Measurements from ENCODE around the gene SPINK9. TPM values are rescaled to one million over a fixed set of nuclear protein-coding genes. Genes with fewer than 3 reads are reported as not detected.
A peak's percentile ranks its signal among the peaks of the same experiment; 100 is the strongest.
"Not testable (repeated sequence)": the region's sequence is repeated elsewhere in the genome, so short reads cannot be mapped to it uniquely, and the experiment has no call there.

SPINK9 gene
- total RNA-seq, result not detected
- long read RNA-seq, result 0 reads

DNA sequence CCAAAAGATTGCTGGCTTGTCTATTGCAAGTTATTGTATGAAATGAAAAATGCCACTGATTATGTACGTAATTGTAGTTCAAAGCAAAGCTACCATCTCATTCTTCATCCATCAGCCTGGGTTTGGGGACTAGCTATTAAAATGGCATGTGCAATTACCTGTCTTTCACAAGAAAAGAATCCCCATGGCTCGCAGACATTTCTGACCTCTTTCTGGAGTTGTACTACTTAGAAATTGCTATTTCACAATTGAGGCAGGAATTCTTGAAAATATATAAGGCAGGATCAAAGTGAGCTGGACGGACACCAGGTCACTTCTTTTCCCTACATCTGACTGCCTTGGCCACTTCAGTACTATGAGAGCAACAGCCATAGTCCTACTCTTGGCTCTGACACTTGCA, at the start of gene SPINK9:
Gene SPINK9, plus strand, starts transcription at position 301 of the 400 bp plus-strand sequence. Its CDS starts 55 bp downstream, at position 356.
- intact Hi-C loops (cut with DNase I), result no loop called here
- ATAC-seq (no peak), DNase-seq (no peak)

- intact Hi-C loops (cut with DNase I), result loop anchor here in 1 of 2 donors (2.0 kb wide), 1 partner anchor 440 kb away; no protein-coding TSS in a partner anchor
- peak in 1 of 2 donors; percentile 47 for ATAC-seq
- no peak for DNase-seq
These were observed 44.8 kb upstream of the SPINK9 start for GRCh38 chr5:148290271-148291195.

GRCh38 chr5:148297731-148298130, 37.6 kb upstream of the SPINK9 start:
- no peak for ATAC-seq
- intact Hi-C loops (cut with DNase I), result no loop called here
- no peak for DNase-seq

- ATAC-seq (no peak), DNase-seq (no peak)
- intact Hi-C loops (cut with DNase I), result no loop called here
These were observed 28.9 kb upstream of the SPINK9 start for GRCh38 chr5:148306446-148306845.

DNA sequence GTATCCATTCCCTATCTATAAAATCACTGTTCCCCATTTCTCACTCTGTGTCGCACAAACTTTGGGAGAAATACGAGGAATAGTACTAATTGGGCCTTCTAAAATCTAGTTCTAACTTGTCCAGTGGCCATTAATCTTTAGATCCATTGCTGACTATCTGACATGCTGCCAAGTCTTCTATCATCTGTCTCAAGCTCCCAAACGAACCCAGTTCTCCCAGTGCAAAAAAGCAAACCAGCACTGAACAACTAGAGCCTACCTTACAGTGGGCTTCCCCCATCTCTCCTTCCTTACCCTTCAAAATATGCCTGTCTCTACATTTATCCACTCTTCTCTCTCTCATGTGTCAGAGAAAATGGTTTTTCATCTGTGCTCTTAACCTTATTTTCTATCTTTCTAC, 26.3 kb upstream of the SPINK9 start:
- no peak for DNase-seq
- ATAC-seq, result no peak
- intact Hi-C loops (cut with DNase I), result no loop called here

GRCh38 chr5:148309746-148310145, 25.6 kb upstream of the SPINK9 start:
- intact Hi-C loops (cut with DNase I), result no loop called here
- ATAC-seq, result no peak
- no peak for DNase-seq

GRCh38 chr5:148311484-148311883, 23.9 kb upstream of the SPINK9 start:
- intact Hi-C loops (cut with DNase I), result no loop called here
- ATAC-seq, result no peak
- no peak for DNase-seq

GRCh38 chr5:148312153-148312552, 23.2 kb upstream of the SPINK9 start, which contains the start of gene SPINK7:
Gene SPINK7, plus strand, starts transcription at chr5:148312423. Its CDS starts 61 bp downstream, at chr5:148312484.
- intact Hi-C loops (cut with DNase I), result no loop called here
- ATAC-seq, result no peak

GRCh38 chr5:148314187-148314586, 21.2 kb upstream of the SPINK9 start:
- ATAC-seq (no peak), DNase-seq (no peak)
- intact Hi-C loops (cut with DNase I), result no loop called here

More at GRCh38 chr5:148312153-148312552, 23.2 kb upstream of the SPINK9 start, which contains the start of gene SPINK7:
- no peak for DNase-seq

DNA sequence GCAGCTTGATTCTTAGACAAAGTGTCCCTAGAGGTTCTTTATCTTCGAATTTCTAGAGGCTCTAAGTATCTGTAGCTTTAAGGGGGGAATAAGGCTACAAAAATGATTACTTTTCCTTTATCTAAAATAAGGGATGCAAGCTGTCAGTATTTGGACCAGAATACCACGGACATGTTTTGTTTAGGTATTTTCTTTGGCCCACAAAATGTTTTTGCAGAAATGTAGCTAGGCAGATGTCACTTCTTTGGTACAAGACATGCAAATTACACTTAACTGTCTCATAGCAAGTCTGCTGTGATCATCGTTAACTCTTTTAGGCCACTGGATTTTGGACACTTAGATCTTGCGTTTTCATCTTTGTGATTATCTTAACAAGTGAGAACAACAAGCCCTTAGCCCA, 20.6 kb upstream of the SPINK9 start:
- ATAC-seq (peak in 1 of 2 donors; percentile 30), DNase-seq (no peak)
- intact Hi-C loops (cut with DNase I), result no loop called here

GRCh38 chr5:148320011-148320963, 15.1 kb upstream of the SPINK9 start:
- DNase-seq; ATAC-seq; intact Hi-C loops (cut with DNase I): not testable (repeated sequence)

DNA sequence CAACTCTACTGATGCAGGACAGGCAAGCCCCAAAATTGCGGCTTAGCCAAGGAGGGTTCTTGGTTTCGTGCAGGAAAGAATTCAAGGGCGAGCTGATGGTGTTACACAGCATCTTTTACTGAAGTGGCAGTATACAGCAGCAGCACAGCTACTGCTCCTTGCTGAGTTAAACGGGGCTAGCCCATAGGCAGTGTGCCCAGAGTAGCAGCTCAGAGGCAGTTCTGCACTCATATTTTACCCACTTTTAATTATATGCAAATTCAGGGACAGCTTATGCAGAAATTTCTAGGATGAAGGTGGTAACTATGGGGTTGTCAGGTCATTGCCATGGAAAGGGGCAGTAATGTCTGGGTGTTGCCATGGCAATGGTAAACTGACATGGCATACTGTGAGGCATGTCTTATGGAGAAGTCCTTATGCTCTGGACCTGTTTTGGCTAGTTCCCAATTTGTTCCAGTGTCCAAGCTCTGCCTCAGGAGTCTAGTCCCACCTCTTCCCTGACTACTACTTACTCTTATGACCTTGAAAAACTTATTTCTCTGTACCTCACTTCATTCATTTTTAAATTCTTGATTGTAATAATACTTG, 2.0 kb upstream of the SPINK9 start:
- no peak for DNase-seq
- intact Hi-C loops (cut with DNase I), result no loop called here
- ATAC-seq, result no peak

GRCh38 chr5:148336704-148337435, 1.5 kb downstream of the SPINK9 start:
- ATAC-seq (no peak), DNase-seq (no peak)
- intact Hi-C loops (cut with DNase I), result no loop called here

- ATAC-seq, result no peak
- DNase-seq, result no peak
- intact Hi-C loops (cut with DNase I), result no loop called here
These were observed 7.1 kb downstream of the SPINK9 start for GRCh38 chr5:148342371-148343045.

DNA sequence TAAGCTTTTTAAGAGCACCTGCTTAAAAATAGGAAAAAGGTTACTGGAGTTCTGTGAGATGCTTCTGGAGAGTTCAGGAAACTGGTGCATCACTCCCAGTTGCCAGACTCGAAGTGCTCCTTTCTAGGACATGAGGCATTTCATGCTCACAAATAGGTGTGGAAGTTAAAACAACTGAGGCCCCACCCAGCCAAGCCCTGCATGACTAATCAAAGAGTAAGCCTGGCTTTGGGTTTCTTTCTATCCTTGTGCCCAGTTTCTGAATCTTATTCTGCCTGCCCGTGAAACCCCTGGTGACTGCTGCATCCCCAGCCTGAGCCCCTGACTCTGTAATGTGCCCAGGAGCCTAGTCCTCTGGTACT, 7.7 kb downstream of the SPINK9 start:
- ATAC-seq, result no peak
- no peak for DNase-seq

DNA sequence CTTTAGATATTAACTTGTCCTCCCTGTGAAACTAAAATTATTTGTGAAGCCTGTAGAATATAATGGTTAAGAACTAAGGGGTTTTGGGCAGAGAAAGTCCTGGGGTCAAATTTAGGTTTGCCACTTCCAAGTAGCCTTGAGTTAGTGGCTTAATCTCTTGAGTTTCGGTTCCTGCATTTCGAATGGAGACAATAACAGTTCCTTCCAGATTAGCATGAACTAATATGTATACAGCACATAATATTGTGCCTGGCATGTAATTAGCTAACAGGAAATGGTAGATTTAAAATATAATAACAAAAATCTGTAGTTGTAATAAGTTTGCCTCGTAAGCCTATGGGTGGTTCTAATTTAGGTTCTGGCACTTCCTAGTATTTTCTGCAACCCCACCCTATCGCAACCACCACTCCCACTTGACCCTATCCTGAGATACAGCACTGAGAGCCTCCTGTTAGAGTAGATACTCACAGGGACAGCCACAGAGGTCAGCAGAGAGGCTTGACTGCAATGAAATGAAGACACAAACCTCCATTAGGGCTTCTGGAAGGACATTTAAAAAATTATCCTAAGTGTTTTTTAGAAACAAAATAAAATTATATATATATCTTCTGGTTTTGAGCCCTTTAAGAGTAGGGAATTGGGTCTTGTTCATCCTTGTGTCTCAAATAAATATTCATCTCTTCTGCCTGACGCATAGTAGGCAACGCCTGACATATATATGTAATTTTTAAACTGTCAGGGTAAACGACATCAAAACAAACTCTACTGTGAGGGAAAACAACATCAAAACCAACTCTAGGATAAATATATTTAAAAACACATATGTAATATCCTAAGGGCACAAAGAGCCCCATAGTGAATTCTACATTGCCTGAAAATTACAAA, 8.5 kb downstream of the SPINK9 start:
- ATAC-seq, result no peak
- intact Hi-C loops (cut with DNase I), result no loop called here
- DNase-seq, result no peak

More for the DNA sequence above, 7.7 kb downstream of the SPINK9 start:
- intact Hi-C loops (cut with DNase I), result no loop called here

DNA sequence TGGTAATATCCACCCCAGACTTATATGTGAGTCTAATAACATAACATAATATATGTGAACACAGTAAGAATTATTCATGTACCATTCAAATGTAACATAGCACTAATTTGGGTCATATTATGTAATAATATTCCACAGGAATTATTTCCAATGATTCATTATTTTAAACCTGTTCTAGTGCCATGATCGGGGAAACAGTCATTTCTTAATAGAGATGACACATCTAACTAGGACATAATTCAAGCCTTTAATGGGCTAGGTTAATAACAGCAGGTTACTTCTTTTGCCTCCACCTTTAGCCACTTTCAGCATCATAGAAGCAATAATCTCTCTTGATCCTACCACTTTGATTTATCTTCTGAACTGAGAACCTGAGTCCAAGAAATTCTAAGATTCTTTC, 12.3 kb downstream of the SPINK9 start:
- intact Hi-C loops (cut with DNase I), result no loop called here
- DNase-seq (no peak), ATAC-seq (no peak)

Data from left cardiac atrium (tissue), 4 donors.